Aorta (tissue), 5 donors: Measurements from ENCODE around the gene TMEM45A. TPM values are rescaled to one million over a fixed set of nuclear protein-coding genes. Genes with fewer than 3 reads are reported as not detected.
A peak's percentile ranks its signal among the peaks of the same experiment; 100 is the strongest.

Experiments used
- ATAC-seq: fragments of 200-7000 bp; cut with Tn5 transposase; one replicate; pipeline ENCODE4 v1.9.1; 2022; ENCODE audit warnings: moderate library complexity; ENCODE audit not compliant: low FRiP score
- DNase-seq, 2 donors: peaks; one replicate each; pipeline ENCODE4 v3.0.0-alpha.2; 2020
- H3K27ac ChIP-seq, 2 donors: one replicate each; pipeline ENCODE4 v1.5.1; 2013; ENCODE audit warnings: low read length in 2 of 2, mild to moderate bottlenecking in 2 of 2, moderate library complexity in 2 of 2, control low read depth in 1 of 2, inconsistent platforms in 1 of 2, low read depth in 1 of 2
- H3K27me3 ChIP-seq, 2 donors: one replicate each; pipeline ENCODE4 v1.6.1; 2013; ENCODE audit warnings: control low read depth in 1 of 2, low read length in 1 of 2, mild to moderate bottlenecking in 1 of 2, moderate library complexity in 1 of 2; ENCODE audit not compliant: insufficient read depth in 2 of 2, control insufficient read depth in 1 of 2
- H3K36me3 ChIP-seq, 2 donors: one replicate each; pipeline ENCODE4 v1.6.1; 2013; ENCODE audit warnings: control low read depth in 1 of 2, low read length in 1 of 2, mild to moderate bottlenecking in 1 of 2; ENCODE audit not compliant: insufficient read depth in 2 of 2, control insufficient read depth in 1 of 2
- H3K4me1 ChIP-seq, 2 donors: one replicate each; pipeline ENCODE4 v1.6.1; 2013; ENCODE audit warnings: low read length in 2 of 2, control low read depth in 1 of 2, mild to moderate bottlenecking in 1 of 2, moderate library complexity in 1 of 2; ENCODE audit not compliant: insufficient read depth in 2 of 2, control insufficient read depth in 1 of 2
- H3K4me3 ChIP-seq, 2 donors: one replicate each; pipeline ENCODE4 v1.5.1; 2013; ENCODE audit warnings: low read length in 2 of 2, control low read depth in 1 of 2, mild to moderate bottlenecking in 1 of 2
- H3K9me3 ChIP-seq: one replicate; pipeline ENCODE4 v1.6.1; 2013; ENCODE audit warnings: mild to moderate bottlenecking, low read length; ENCODE audit not compliant: control insufficient read depth
- WGBS, 2 donors: extraction: QIAGEN DNeasy Blood & Tissue Kit; methylation state at CpG; one replicate each; pipeline ENCODE4 v1.1.7; 2013; 5-methylcytosine and 5-hydroxymethylcytosine counted together
- intact Hi-C, 2 donors: fragments of 100-400 bp; cut with DNase I; formaldehyde crosslinking; loops; one replicate each; pipeline versions ENCODE4 v1.14.2 to v1.15.0; 2022
- polyA plus RNA-seq, 2 donors: library from polyadenylated mRNA; stranded (reverse); fragments of 200-250 nt; gene quantifications; one replicate each; pipeline ENCODE4 v1.2.3, GENCODE V29; 2013
- total RNA-seq, 2 donors: library from RNA; stranded (reverse); fragmentation: NEBNext Ultra II Directional; extraction: Animal tissue kit (Norgen Biotek cat#: 25700); gene quantifications; one replicate each; pipeline ENCODE4 v1.2.1, GENCODE V29; 2021
- donor health status: healthy with polysubstance abuse.
- donor health status: Bipolar disorder and iron deficiency.
- donor health status: DM: no; HTN: no; CAD: no.
- donor health status: DM: no; HTN: no; CAD: no.
- donor health status: DM: yes; HTN: yes; CAD: no.

The TMEM45A gene
- total and polyA plus RNA-seq, 4 donors, result 29.2 to 47.5 (median 36.4) TPM

DNA sequence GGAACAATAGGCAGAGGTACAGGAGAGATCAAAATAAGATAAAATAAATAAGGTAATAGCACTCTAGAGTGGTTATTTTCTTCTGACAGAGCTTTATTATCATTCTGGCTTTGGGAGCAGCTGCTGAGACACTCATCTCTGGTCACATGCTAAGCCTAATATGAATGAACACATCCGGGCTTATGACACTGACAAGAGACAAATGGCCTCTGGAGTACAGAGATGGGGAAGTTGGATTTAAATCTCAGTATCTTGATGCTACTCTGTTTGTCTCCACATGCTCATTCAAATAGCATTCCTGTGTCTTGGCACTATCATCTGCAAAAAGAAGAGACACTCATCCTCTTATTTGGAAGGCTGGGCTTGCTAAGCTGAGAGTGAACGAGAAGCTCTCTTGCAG is 55.6 kb downstream of the TMEM45A start:
- Histone ChIP-seq H3K27ac (no peak overlapping the region), H3K4me3 (no peak overlapping the region), H3K9me3 (no peaks in the 10 kb centered on the region), H3K4me1 (no peaks in the 10 kb centered on the region), H3K36me3 (no peaks in the 10 kb centered on the region), H3K27me3 (no peaks in the 10 kb centered on the region)
- WGBS, 2 donors, result 50 to 69% methylated on average over 2 of the region's 2 CpGs
- intact Hi-C loops, result no loop called here
- ATAC-seq (no peak), DNase-seq (no peak)

DNA sequence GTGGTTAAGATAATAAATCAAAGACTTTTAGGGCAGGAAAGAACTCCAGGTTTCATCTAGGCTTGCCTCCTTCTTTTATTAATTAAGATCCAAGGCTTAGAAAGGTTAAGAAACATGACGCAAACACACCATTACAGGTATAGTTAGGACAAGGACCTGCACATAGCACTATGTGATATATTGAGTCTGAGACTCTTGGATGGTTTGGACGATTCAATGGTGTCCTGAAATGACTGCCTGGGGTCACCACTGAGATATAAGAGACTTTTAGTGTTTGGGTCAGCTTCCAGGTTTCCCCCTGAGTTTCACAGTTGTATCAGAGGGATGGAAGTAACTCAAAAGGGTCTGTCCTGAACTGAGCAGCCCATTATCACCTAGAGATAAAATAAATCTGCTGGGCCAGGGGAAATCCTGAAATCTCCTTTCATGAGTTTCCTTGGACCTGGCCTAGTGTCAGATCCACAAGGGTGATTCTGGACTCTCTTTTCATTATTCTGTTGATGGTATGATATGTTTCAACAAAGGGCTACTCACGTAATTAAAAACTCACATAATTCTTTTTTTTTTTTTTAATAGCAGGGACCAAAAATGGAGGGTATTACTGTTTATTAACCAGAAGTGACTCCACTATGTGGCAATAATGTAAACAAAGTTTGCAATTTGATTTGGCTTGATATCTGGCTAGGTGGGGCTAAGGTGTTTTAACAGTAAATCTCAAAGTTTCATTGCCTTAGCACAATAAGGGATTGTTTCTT is 61.4 kb downstream of the TMEM45A start:
- Histone ChIP-seq H3K36me3 (no peaks in the 10 kb centered on the region), H3K27ac (no peak overlapping the region), H3K9me3 (no peaks in the 10 kb centered on the region), H3K4me3 (no peak overlapping the region), H3K27me3 (no peaks in the 10 kb centered on the region), H3K4me1 (no peaks in the 10 kb centered on the region)
- intact Hi-C loops, result no loop called here
- DNase-seq, result no peak
- WGBS, 2 donors, result 92 to 93% methylated on average over 3 of the region's 3 CpGs
- no peak for ATAC-seq

- no peaks in the 10 kb centered on the region for H3K4me1 ChIP-seq
- H3K36me3 ChIP-seq, result no peaks in the 10 kb centered on the region
- no peak overlapping the region for H3K27ac ChIP-seq
- DNase-seq (no peak), ATAC-seq (no peak)
- H3K9me3 ChIP-seq, result no peaks in the 10 kb centered on the region
- no peak overlapping the region for H3K4me3 ChIP-seq
- H3K27me3 ChIP-seq, result no peaks in the 10 kb centered on the region
- intact Hi-C loops, result no loop called here
Observed at GRCh38 chr3:100554373-100554676, 61.9 kb downstream of the TMEM45A start.

- H3K27me3 ChIP-seq, result no peaks in the 10 kb centered on the region
- H3K36me3 ChIP-seq, result no peaks in the 10 kb centered on the region
- no peak overlapping the region for H3K27ac ChIP-seq
- H3K4me3 ChIP-seq, result no peak overlapping the region
- H3K9me3 ChIP-seq, result no peaks in the 10 kb centered on the region
- 43 to 56% methylated on average over 2 of the region's 2 CpGs for WGBS, 2 donors
- ATAC-seq (no peak), DNase-seq (no peak)
- intact Hi-C loops, result no loop called here
- no peaks in the 10 kb centered on the region for H3K4me1 ChIP-seq
Observed at GRCh38 chr3:100556673-100557310, 64.4 kb downstream of the TMEM45A start.

- 92 to 93% methylated on average over 7 of the region's 7 CpGs for WGBS, 2 donors
- H3K9me3 ChIP-seq, result no peaks in the 10 kb centered on the region
- H3K4me3 ChIP-seq, result no peak overlapping the region
- intact Hi-C loops, result no loop called here
- H3K27me3 ChIP-seq, result no peaks in the 10 kb centered on the region
- no peaks in the 10 kb centered on the region for H3K4me1 ChIP-seq
- no peaks in the 10 kb centered on the region for H3K36me3 ChIP-seq
- DNase-seq, result no peak
- no peak for ATAC-seq
- no peak overlapping the region for H3K27ac ChIP-seq
Observed at GRCh38 chr3:100558233-100558632, 65.8 kb downstream of the TMEM45A start.

DNA sequence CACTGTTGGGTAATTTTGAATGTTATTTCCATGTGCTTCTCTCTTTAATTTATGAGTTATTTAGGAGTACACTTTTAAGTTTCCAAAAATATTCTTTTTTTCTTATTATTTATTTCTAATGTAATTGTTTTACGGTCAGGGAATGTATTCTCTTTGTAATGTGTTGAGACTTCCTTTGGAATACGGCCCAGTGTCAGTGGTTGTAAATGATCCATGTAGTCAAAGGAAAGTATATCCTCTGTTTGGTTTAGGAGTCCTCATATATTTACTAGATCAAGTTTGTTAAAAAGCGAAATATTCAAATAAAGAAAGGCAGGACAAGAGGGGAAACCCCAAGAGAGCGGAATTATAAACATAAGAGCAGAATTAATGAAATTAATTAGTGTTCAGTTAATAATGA is 68.0 kb downstream of the TMEM45A start:
- no peaks in the 10 kb centered on the region for H3K9me3 ChIP-seq
- intact Hi-C loops, result no loop called here
- H3K27me3 ChIP-seq, result no peaks in the 10 kb centered on the region
- no peaks in the 10 kb centered on the region for H3K36me3 ChIP-seq
- ATAC-seq (no peak), DNase-seq (no peak)
- H3K4me1 ChIP-seq, result no peaks in the 10 kb centered on the region
- 89 to 93% methylated on average over 4 of the region's 4 CpGs for WGBS, 2 donors
- no peak overlapping the region for H3K27ac ChIP-seq
- H3K4me3 ChIP-seq, result no peak overlapping the region

GRCh38 chr3:100561459-100562158 is 69.2 kb downstream of the TMEM45A start:
- 88 to 91% methylated on average over 7 of the region's 7 CpGs for WGBS, 2 donors
- DNase-seq (no peak), ATAC-seq (peak; percentile 41)
- Histone ChIP-seq H3K36me3 (no peaks in the 10 kb centered on the region), H3K4me3 (no peak overlapping the region), H3K9me3 (no peaks in the 10 kb centered on the region), H3K4me1 (no peaks in the 10 kb centered on the region), H3K27me3 (no peaks in the 10 kb centered on the region), H3K27ac (no peak overlapping the region)
- intact Hi-C loops, result no loop called here

DNA sequence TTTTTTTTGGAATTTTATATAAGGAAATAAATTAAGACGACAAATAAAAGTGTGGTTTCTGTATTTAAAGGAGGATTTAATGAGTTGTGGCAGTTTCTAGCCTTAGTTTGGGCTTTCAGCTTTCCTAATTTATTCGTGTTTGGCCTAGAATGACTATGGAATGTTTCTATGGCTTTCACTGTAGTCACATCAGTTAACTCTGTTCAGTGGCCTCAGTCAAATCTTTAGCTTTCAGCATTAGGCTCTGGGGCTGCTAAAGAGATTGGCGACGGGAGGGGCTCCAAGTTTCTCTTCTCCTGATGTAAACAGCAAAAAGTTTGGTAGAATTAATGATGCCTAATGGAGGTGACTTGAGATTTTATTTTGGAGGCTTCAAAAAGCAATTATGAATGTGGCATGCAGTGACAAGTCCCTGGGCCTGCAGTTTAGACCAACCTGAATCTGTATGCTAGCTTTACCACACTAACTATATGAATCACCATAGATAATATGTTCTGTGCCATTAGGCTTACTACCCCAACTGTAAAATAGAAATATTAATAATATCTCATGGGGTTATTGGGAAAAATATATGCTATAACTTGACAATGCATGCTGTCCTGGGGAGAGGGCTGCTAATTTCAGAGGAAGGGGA is 69.9 kb downstream of the TMEM45A start:
- H3K4me3 ChIP-seq, result no peak overlapping the region
- no peaks in the 10 kb centered on the region for H3K36me3 ChIP-seq
- intact Hi-C loops, result no loop called here
- H3K4me1 ChIP-seq, result no peaks in the 10 kb centered on the region
- ATAC-seq, result no peak
- H3K27ac ChIP-seq, result no peak overlapping the region
- WGBS, 2 donors, result 87 to 90% methylated on average over 4 of the region's 4 CpGs
- no peaks in the 10 kb centered on the region for H3K9me3 ChIP-seq
- no peaks in the 10 kb centered on the region for H3K27me3 ChIP-seq
- no peak for DNase-seq
